Ishikawa (cell line): ENCODE data around the gene USP28.

Experiments used
- CEBPB ChIP-seq: IDR thresholded peaks from 2 replicates; pipeline ENCODE4 v1.6.1; 2012
- CREB1 ChIP-seq: IDR thresholded peaks from 2 replicates; pipeline ENCODE4 v1.6.1; 2012; ENCODE audit warnings: low read depth
- EGR1 ChIP-seq: IDR thresholded peaks from 2 replicates; pipeline ENCODE4 v1.6.1; 2012
- EP300 ChIP-seq: IDR thresholded peaks from 2 replicates; pipeline ENCODE4 v1.6.1; 2012; ENCODE audit warnings: borderline replicate concordance
- FOXM1 ChIP-seq: IDR thresholded peaks from 2 replicates; pipeline ENCODE4 v1.6.1; 2012; ENCODE audit warnings: low read depth, borderline replicate concordance
- NFIC ChIP-seq: IDR thresholded peaks from 2 replicates; pipeline ENCODE4 v1.6.1; 2012
- RAD21 ChIP-seq: IDR thresholded peaks from 2 replicates; pipeline ENCODE4 v1.6.1; 2012; ENCODE audit warnings: low read depth
- TAF1 ChIP-seq: IDR thresholded peaks from 2 replicates; pipeline ENCODE4 v1.6.1; 2012; ENCODE audit warnings: low read depth, mild to moderate bottlenecking
- TCF12 ChIP-seq: IDR thresholded peaks from 2 replicates; pipeline ENCODE4 v1.6.1; 2012; ENCODE audit warnings: low read depth
- TEAD4 ChIP-seq: IDR thresholded peaks from 2 replicates; pipeline ENCODE4 v1.6.1; 2012
- YY1 ChIP-seq: IDR thresholded peaks from 2 replicates; pipeline ENCODE4 v1.6.1; 2012; ENCODE audit warnings: low read depth
- TF ChIP-seq, protein P1 (sequence below): IDR thresholded peaks from 2 replicates; pipeline ENCODE4 v1.6.1; 2012
- TF ChIP-seq, protein P2 (sequence below): IDR thresholded peaks from 2 replicates; pipeline ENCODE4 v1.6.1; 2012
- TF ChIP-seq, protein P3 (sequence below): IDR thresholded peaks from 2 replicates; pipeline ENCODE4 v1.6.1; 2012; ENCODE audit warnings: low read depth, mild to moderate bottlenecking

DNA sequence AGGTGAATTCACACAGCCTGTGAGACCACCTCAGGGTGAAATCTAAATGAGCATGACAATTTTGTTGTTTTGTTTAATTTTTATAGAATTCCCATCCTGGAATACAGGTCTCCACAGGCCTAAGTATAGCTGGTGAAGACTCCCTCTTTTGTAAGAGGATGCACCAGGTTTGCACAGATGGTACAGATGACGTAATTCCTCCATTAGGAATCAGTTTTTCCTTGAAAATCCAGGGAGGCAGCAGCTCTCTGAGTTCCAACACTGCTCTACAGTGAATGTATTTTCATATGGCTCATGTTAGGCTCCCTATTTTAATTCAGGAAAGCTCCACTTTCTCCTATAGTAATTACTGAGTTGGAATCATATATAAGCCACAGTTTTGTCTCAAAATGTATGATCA lies 47.2 kb downstream of the USP28 start:
- TF ChIP-seq TEAD4 (no peak), FOXM1 (no peak), NFIC (no peak), CEBPB (no peak), EP300 (no peak), CREB1 (no peak), RAD21 (no peak), EGR1 (no peak), YY1 (no peak), TAF1 (no peak), TCF12 (no peak)
- TF ChIP-seq, protein P1, sequence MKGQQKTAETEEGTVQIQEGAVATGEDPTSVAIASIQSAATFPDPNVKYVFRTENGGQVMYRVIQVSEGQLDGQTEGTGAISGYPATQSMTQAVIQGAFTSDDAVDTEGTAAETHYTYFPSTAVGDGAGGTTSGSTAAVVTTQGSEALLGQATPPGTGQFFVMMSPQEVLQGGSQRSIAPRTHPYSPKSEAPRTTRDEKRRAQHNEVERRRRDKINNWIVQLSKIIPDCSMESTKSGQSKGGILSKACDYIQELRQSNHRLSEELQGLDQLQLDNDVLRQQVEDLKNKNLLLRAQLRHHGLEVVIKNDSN, result no peak
- TF ChIP-seq, protein P2, sequence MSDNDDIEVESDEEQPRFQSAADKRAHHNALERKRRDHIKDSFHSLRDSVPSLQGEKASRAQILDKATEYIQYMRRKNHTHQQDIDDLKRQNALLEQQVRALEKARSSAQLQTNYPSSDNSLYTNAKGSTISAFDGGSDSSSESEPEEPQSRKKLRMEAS, result no peak
- TF ChIP-seq, protein P3, sequence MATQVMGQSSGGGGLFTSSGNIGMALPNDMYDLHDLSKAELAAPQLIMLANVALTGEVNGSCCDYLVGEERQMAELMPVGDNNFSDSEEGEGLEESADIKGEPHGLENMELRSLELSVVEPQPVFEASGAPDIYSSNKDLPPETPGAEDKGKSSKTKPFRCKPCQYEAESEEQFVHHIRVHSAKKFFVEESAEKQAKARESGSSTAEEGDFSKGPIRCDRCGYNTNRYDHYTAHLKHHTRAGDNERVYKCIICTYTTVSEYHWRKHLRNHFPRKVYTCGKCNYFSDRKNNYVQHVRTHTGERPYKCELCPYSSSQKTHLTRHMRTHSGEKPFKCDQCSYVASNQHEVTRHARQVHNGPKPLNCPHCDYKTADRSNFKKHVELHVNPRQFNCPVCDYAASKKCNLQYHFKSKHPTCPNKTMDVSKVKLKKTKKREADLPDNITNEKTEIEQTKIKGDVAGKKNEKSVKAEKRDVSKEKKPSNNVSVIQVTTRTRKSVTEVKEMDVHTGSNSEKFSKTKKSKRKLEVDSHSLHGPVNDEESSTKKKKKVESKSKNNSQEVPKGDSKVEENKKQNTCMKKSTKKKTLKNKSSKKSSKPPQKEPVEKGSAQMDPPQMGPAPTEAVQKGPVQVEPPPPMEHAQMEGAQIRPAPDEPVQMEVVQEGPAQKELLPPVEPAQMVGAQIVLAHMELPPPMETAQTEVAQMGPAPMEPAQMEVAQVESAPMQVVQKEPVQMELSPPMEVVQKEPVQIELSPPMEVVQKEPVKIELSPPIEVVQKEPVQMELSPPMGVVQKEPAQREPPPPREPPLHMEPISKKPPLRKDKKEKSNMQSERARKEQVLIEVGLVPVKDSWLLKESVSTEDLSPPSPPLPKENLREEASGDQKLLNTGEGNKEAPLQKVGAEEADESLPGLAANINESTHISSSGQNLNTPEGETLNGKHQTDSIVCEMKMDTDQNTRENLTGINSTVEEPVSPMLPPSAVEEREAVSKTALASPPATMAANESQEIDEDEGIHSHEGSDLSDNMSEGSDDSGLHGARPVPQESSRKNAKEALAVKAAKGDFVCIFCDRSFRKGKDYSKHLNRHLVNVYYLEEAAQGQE, result no peak
